ENCODE data around the gene TMEM198.

TMEM198 gene

DNA sequence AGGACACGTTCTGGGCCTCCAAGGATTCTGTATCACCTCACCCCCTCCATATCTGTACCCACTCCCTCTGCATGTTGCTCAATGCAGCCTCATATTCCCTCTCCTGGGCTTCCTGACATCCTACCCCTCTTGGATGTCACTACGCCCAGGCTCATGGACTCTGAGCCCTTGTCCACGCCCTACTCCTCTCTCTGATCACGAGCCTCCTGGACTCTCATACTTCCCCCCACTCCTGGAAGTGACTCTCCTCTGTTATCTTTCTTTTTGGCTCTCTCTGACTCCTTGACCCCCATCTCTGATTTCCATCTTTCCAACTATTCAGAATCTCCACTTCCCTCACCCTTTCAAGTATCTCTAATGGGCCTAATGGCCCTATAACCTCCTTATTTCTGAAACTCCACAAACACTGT is 2.1 kb downstream of the TMEM198 start:
- DNase-seq: no peak

DNA sequence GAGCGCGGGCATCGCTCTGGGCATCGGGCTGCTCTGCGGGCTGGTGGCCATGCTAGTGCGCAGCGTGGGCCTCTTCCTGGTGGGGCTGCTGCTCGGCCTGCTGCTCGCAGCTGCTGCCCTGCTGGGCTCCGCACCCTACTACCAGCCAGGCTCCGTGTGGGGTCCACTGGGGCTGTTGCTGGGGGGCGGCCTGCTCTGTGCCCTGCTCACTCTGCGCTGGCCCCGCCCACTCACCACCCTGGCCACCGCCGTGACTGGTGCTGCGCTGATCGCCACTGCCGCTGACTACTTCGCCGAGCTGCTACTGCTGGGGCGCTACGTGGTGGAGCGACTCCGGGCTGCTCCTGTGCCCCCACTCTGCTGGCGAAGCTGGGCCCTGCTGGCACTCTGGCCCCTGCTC is 3.8 kb downstream of the TMEM198 start:
- no peak for DNase-seq

DNA sequence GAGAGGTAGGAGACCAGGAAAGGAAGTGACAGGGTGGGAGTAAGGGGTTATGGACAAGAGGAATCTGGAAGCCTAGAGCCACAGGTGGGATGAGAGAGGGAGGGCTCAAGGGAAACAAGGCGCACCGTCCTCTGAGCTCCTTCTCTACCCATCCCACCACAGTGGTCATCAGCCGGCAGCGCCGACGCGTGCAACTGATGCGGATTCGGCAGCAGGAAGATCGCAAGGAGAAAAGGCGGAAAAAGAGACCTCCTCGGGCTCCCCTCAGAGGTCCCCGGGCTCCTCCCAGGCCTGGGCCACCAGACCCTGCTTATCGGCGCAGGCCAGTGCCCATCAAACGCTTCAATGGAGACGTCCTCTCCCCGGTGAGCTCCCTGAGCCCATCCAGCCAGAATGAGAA is 5.2 kb downstream of the TMEM198 start:
- no peak for DNase-seq

DNA sequence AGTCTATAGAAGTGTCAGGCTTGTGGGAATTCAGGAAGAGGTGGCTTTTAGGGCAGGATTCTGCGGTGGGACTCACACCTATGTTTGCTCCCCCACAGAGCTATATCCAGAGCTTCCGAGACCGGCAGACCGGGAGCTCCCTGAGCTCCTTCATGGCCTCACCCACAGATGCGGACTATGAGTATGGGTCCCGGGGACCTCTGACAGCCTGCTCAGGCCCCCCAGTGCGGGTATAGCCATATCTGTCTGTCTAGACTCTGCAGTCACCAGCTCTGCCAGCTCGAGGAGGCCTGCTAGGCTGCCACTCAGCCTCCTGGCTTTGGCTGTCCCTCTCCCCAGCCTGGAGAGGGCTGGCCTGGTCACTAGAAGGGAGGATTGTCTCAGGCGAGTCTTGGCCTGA is 5.8 kb downstream of the TMEM198 start:
- no peak for DNase-seq

DNA sequence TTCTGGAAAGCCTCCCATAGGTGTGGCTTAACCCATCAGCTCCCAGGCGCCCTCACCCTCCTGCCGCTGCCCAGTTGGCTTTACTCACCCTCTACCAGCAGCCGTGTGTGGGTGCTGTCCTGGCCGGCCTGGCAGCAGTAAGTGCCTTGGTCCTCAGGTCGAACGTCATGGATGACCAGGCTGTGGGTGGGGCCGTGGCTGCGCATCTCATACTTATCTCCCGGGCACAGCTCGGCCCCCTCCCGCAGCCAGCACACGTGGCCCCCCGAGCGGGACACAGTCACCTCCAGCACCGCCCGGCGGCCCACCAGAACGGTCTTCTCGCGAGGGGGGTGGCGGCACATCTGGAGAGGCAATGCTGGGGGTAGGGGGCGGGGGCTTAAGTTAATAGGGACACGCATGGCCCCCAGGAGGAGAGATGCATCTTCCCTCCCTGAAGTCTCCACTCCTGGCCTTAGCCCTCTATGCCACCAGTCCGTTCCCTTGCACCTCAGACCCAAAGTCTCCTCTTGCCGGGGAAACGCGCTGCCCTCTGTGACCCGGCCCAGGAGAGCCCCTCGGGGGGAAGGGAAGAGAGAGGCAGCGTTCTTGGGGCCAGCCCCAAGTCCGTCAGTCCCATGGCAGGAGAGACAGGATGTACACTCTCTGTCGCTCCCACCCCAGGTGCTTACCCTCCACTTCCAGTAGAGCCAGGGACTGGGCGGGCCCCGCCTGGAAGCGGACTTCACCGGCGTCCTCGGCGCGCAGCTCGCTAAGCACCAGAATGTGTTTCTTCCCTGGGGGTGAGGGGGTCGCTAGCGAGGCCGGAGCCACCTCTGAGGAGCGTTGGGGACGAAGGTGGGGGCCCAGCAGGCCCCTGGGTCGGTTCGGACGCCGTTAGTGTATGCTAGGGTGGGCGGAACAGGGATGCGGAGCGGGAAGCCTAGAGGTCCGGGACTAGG is 7.9 kb downstream of the TMEM198 start:
- DNase-seq: no peak

DNA sequence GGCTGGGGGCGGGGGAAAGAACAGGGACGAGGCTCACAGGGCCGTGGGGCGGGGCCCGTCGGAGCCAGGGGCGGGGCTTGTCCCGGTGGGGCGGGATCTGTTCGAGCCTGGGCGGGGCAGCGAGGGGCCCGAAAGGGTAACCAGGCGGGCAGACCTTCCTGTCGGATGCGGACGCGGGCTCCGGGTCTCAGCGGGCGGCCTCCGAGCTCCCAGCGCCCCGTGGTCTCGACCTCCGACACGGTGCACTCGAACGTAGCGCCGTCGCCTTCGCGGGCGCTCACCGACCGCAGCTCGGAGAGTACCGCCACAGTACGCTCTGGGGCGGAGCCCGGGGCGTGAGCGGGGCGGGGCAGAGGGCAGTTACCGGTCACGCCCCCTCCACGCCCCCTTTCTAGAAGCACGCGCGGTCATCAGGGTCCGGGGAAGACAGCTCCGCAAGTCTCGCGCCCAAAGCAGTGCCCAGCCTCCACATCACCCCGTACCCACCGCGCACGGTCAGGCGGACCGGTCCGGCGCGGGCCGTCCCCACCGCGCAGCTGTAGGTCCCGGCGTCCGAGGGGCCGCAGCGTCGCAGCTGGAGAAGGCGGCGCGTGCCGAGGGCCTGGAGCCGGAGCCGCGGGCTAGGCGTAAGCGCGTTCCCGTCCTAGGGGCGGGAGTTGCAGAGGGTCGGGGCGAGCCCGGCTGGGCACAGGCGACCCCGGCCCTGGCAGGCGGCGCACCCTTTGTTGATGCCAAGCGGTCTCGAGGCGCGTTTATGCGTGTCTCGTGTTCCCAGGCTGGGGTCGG is 8.7 kb downstream of the TMEM198 start:
- DNase-seq: peak; percentile 82

DNA sequence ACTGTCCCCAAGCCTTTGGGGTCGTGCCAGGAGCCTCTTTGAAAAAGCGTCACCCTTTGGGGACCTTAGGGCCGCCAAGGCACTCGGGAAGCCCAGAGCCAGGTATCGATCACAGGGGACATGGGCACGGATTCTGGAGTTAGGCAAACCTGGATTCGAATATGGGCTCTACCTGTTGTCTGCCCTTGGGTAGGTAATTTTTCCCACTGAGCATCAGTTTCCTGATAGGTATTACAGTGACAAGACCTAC is 9.3 kb downstream of the TMEM198 start:
- no peak for DNase-seq

DNA sequence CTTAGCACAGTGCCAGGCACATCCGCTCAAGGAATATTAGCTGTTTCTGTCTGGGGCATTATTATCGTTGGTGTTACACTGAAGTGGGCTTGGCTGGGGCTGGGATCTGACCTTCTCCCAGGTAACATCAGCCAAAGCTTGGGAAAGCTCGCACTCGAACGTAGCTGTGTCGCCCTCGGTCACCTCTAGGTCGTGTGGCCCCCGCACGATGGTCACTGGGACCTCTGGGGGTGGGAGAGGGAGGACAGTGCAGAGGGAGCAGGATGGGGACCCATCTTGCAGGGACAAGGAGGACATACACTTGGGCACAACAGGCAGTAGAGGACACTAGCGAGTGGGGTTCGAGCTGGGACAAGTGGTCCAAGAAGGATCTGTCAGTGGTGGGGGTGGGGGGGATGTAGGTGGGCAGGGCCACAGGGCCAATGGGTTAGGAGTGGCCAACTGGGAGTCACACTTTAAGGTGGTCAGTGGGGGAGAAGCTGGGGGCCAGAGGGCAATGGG is 9.7 kb downstream of the TMEM198 start:
- no peak for DNase-seq

DNA sequence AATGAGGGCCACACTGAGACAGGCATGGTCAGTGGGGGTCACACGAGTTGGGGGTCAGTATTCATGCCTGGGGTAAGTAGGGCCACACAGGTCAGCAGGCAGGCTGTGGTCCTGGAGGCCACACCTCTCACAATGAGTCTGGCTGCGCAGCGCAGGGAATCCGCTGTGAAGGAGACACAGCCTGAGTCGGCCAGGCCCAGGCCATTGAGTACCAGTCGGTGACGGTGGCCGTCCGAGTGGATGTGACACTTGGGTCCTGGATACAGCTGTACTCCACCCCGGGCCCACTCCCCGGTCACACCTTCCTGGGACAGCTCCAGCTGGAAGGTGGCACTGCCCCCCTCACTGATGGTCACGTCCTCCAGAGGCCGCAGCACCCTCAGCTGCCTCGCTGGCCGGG is 10.5 kb downstream of the TMEM198 start:
- no peak for DNase-seq

DNA sequence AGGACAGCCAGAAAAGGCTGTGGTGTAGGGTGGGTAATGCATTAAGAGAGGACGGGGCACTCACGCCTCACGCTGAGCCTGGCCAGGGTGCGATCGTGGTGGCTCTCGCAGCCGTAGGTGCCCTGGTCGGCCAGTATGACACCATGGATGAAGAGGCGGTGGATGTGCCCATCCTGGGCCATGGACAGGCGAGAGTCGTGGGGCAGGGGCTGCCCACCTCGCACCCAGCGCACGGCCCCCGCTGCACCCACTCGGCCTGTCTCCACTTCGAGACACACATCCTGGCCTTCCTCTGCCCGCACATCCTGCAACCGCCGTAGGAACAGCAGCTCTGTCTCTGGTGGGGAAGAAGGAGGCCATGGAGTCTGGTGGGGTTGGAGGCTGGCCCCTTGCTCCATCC is 12.1 kb downstream of the TMEM198 start:
- DNase-seq: no peak

DNA sequence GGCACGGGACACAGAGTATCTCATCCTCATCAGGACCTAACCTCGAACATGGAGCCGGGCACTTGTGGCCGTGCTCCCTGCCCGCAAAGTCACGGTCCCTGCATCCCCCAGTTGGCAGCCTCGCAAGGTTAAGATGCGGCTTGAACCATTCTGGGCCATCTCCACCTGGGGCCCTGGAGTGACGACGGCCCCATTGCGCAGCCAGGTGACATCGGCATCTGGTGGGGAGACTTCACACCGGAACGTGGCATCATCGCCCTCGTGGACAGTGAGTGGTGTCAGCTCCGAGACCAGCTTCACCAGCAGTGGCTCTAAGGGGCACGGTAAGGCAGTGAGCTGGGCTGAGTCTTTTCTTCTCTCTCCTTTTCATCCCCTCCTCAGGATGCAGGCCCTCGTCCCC is 12.6 kb downstream of the TMEM198 start:
- DNase-seq: no peak

DNA sequence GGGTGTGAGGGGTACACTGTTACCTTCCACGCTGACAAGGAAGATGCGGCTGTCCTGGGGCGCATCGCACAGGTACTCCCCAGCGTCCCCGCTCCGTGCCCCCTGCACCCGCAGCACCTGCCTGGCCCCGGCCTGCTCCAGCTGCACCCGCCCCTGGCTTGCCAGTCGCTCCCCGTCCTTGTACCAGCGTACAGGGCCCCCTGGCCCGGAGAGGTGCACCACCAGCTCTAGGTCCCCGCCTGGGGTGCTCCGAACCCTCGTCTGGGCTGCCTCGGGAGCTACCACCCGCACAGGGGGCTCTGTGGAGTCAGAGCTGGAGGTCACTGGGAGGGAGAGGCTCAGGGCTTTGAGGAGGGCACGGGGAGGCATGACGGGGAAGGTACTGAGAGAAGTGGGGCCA is 13.5 kb downstream of the TMEM198 start:
- DNase-seq: no peak

DNA sequence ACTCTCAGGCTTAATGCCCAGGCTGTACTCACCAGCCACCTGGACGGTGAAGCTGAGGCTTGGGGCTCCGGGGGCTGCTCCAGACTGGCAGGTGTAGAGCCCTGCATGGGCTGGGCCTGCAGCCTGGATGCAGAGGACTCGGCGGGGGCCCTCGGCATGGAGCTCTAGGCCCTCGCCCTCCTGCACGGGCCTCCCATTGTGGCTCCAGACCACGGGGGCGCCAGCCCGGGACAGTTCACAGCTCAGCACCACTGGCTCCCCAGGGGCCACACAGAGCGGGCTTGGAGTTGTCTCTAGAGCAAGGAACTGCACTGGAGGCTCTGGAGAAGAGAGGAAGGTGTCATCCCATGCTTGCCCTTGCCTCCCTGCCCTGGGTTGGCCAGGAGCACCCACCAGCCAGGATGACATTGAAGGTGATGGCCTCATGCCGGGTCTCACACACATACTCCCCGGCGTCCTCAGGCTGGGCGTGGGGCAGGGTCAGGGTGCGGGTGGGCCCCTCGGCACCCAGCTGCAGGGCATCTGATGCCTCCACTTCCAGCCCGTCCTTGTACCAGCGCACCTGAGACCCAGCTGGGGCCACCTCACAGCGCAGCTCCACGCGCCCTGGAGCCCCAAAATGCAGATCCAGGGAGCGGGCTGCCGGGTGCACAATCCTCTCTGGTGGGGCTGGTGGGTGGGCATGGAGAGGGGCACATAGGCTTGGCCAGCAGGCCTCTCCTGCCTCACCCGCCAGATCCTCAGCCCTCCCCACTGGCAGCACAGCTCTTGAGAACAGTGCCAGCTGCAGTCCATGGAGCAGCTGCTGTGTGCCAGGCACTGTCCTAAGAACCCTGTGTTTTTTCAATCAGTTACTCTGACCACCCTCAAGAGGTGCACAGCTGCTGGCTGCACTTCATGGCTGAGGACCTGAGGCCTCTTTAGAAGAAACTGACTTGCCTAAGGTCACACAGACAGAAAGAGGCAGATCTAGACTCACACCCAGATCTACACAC is 14.3 kb downstream of the TMEM198 start:
- DNase-seq: no peak

DNA sequence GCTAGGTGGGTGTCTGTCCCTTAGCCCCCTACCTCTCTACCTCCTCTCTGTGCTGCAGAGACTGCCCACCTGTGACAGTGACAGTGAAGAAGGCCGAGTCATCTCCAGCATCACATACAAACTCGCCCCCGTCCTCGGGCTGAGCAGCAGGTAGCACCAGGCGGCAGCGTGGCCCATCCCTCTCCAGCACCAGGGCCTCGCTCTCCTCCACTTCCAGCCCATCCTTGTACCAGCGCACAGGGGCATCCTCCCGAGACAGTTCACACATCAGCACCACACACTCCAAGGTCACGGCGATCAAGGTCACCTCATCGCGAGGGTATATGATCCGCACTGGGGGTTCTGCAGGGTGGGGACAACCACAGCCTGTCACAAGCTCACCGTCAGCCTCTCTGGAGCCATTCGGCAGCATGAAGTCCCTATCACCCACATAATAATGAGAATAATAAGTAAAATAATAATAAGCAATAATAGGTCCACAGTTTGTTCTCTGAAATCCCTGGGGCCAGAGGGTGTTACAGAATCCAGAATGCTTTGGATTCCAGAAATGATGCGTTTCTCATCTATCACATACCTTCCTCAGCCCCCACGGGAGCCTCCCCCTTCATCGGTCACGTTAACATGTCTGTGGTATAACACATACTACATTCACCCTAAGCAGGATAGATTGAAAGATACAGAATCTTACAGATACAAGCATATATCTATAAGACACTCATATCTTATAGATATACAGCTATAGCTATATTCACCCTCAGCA is 15.5 kb downstream of the TMEM198 start:
- no peak for DNase-seq

DNA sequence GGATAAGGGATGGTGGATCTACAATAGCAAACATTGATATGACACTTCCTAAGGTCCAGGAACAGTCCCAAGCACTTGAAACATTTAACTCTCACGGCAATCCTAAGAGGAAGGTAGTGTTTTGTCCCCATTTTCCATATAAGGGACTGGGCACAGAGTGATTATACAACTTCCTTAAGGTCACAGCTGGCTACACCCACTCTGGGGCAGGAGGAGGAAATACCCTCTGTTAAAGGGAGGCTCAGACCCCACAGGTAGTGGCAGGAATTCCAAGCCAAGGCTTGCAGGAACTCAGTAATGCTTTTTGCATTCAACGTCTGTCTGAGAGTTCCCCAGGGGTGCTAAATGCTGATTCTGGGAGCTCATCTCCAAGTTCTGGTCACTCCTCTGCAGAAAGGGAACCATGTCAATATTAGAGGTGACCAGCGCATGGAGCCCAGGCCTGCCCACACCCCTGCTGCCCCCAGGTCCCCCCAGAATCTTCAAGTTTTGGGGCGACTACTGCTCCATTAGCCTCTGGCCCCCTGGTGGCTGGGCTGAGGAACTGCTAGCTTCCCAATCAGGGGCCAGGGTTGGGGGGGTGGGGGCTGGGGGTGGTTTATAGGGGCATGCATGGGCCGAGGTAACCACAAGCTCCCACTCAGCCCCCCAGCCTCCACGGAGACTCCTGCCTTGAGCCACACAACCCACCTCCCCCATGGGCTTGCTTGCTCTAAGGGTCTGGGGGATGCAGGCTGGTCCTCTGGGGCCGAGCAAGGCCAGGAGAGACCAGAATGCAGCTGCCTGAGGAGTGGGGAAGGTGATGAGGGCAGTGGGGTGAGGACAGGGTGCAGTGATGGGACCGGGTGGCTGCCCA is 16.4 kb downstream of the TMEM198 start:
- DNase-seq: no peak

DNA sequence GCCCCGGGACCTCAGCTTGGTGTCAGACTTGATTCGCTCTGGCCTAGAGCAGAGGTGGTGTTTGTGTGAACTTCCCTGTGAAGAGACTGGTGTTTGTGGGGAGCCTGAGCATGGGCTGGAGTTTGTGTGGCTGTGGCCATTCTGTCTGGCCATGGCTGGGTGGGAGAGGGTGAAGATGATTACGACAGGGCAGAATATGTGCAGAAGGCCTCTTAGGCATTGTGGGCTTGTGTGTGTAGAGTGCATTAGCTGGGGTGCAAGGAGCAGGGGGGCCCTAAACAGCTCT is 17.0 kb downstream of the TMEM198 start:
- no peak for DNase-seq

DNA sequence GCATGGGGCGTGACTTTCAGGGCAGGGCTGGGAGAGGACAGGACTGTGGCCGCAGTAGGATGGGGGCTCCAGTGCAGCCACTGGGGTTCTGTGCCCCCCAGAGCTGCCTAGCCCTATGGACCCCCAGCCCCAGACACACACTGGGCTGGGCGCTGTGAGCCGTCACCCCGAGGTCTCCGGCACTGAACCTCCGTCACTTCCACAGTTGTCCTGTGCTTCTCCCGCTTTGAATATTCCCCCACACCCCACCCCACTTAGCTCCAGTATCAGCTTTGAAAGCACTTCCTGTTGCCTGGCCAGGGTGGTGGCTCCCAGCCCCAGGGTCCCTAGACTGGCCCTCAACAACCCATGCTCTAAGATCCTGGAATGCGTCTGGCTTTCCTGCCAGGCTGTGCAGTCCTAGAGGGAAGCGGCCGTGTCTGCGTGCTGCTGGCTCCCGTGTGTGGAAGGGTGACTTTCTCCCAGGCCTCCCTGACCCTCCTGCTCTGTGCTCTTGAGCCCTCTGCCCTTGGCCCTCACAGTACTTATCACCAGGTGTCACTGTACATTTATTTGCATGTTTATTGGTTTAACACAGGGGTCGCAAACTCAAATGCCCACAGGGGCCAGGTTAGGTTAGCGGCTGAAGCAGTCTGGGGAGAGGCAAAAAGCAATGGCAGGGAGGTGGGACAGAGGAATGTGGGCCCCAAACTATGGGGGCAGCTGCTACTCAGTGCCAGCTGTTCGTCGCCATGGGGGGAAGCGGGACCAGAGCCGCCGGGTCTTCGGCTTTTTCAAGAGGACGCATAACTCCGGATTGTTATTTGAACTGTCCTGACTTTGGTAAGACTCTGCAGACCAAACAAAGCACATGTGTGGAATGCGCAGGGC is 17.6 kb downstream of the TMEM198 start:
- no peak for DNase-seq

DNA sequence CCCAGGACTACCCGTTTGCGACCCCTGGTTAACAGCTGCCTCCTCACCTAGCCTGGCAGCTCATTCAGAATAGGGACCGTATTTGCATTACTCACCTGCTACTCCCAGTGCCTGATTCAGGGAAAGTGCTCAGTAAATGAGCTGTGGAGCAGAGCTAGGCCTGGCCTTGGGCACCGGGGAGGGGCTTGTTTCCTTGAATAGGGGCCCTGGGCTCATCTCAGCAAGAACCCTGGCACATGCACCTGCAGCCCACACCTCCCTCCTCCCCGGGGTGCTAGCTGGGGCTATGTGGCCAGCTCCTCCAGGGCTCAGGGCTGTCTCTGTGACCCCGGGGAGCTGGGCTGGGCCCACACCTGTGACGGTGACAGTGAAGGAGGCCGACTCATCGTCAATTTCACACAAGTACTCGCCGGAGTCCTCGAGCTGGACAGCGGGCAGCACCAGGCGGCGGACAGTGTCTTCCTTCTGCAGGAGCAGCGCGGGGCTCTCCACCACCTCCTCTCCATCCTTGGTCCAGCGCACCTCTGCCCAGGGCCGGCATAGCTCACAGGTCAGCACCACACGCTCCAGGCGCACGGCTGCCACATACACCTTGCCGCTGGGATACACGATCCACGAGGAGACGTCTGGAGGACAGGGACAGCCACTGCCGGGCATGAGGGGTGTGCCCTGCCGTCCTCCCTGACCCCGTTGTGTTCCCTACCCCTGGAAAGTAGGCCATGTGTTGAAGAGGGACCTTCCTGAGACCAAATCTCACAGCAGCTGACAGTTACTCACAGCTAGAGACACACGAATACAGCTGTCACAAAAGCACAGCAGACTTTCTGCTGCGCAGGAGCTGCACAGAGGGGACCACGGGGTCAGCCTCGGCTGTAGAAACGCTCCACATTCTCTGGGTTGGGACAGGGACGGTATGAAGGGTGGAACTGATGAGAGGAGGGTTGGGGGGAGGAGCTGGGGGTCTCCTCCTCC is 18.5 kb downstream of the TMEM198 start:
- no peak for DNase-seq

DNA sequence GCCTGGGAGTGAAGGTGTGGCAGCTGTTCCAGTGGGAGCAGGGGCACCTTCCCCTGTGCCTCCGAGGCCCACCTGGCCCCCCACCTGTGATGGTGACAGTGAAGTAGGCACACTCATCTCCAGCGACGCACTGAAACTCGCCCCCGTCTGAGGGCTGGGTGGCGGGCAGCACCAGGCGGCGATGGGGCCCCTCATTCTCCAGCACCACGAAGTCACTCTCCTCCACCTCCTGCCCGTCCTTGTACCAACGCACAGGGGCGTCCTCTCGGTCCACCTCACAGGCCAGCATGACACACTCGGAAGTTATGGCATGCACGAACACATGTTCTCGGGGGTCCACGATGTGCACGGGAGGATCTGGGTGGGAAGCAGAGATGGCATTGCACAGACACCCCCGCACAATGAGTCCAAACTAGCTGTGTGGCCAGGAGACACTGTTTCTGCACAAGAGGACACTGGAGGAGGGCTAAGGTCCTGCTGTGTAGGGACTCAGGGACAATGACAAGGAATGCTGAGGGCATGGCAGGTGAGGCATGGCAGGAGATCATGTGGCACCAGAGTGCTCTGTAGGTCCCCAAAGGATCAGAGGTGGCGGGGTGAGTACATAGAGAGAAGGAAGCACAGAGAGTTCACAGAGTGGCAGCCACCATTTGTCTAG is 19.6 kb downstream of the TMEM198 start:
- DNase-seq: no peak
